AG10803 (cell line): ENCODE results near the gene C9orf153.
"Not testable (repeated sequence)": the region's sequence is repeated elsewhere in the genome, so short reads cannot be mapped to it uniquely, and the experiment has no call there.

ENCODE experiments used
- DNase-seq: peaks from one replicate; pipeline ENCODE4 v3.0.0; 2010; ENCODE audit warnings: low read depth
- H3K4me3 ChIP-seq: 2 replicates; pipeline ENCODE4 v1.5.1; 2011; ENCODE audit warnings: mild to moderate bottlenecking, low read length, control low read depth
- CTCF ChIP-seq: conservative IDR thresholded peaks from 2 replicates; pipeline ENCODE4 v1.5.1; 2011; ENCODE audit warnings: mild to moderate bottlenecking, low read length, control low read depth, inconsistent platforms

Gene C9orf153

GRCh38 chr9:86259557-86259956 is at the start of gene C9orf153:
Gene C9orf153, minus strand, starts transcription at chr9:86259657. Its CDS starts 30,054 bp downstream, at chr9:86229603.
- TF ChIP-seq CTCF: no peak
- no peak within 1 kb of the TSS for H3K4me3 ChIP-seq
- DNase-seq: no peak

- TF ChIP-seq CTCF: no peak
- no peak overlapping the region for H3K4me3 ChIP-seq
- DNase-seq: no peak
Measured at GRCh38 chr9:86308687-86309086, 49.2 kb upstream of the C9orf153 start.

- H3K4me3 ChIP-seq: no peak overlapping the region
- no peak for TF ChIP-seq CTCF
- DNase-seq: no peak
Measured at GRCh38 chr9:86304236-86304730, 44.8 kb upstream of the C9orf153 start.

DNA sequence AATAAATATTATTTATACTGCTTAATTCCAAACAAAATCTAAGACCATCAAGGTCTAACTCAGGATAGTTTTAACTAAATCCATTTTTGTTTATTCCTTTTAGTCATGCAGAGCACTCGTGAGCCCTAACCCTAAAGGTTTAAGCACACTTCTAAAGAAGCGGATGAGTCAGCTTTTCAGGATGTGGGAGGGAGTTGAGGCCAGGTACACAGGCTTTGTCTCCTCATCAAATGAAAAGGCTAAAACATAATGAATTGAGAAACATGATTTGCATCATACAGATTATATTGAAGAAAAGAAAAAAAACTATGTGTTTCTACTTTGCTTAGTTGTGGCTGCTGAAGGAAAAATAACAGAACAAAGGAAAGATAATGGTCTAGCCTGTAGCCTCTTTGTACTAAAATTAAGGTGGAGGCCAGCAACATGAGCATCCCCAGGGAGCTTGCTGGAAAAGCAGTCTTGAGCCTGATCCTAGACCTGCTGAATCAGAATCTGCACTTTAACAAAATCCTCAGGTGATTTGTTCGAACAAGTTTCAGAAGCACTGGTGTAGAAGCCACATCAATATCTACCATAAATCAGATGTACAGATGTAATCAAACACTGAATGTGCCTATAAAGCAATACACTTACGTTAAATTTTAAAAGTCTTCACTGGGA is 44.0 kb upstream of the C9orf153 start:
- no peak for TF ChIP-seq CTCF
- H3K4me3 ChIP-seq: no peak overlapping the region
- DNase-seq: no peak

- no peak for DNase-seq
- TF ChIP-seq CTCF: no peak
- no peak overlapping the region for H3K4me3 ChIP-seq
Measured at GRCh38 chr9:86301686-86302085, 42.2 kb upstream of the C9orf153 start.

DNA sequence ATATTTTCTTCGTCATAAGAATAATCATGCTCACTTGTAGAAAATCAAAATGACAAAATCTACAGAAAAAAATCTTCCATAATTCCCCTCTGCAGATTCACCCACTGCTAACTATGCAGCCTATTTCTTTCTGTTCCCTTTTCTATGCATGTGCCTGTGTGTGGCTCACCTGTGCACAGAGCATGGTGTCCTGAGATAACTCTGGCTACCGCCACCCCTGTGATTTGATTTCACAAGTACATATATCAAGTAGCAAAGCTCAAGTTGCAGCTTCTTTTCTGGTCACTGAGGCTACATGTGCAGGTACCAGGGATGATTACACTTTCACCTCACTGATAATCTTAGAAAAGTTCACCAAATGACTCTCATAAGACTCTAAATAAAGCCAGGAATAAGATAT is 41.2 kb upstream of the C9orf153 start:
- no peak for DNase-seq
- TF ChIP-seq CTCF: no peak
- H3K4me3 ChIP-seq: no peak overlapping the region

DNA sequence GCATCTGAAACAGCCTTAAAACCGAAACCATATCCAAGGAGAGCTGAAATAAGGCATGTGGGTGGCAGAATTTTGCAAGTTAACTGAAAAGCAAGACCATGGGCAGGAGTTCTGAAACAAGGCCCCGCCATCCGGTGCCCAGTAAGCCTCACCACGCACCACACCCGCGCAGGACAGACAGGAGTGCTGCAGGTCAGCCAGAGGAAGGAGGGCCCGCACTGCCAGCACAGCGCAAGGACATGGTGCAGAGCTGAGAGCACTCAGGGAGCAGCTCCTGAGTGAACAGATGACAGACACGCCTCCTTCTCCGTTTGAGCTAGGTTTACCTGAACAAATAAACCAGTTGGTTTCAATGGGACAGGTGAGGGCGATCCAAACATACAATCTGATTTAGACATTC is 39.4 kb upstream of the C9orf153 start:
- H3K4me3 ChIP-seq: no peak overlapping the region
- no peak for TF ChIP-seq CTCF
- no peak for DNase-seq

GRCh38 chr9:86290341-86290740 is 30.9 kb upstream of the C9orf153 start:
- DNase-seq, H3K4me3 ChIP-seq: not testable (repeated sequence)
